GM12892 (cell line): ENCODE results near the gene TMEM107.
A peak's percentile ranks its signal among the peaks of the same experiment; 100 is the strongest.

Source experiments
- POLR2A ChIP-seq: IDR thresholded peaks from 2 replicates; pipeline ENCODE4 v1.6.1; 2011; ENCODE audit warnings: low read depth, low read length, control low read depth
- POLR2AphosphoS5 ChIP-seq: IDR thresholded peaks from 2 replicates; pipeline ENCODE4 v1.6.1; 2011; ENCODE audit warnings: low read depth, low read length, control low read depth
- TAF1 ChIP-seq: IDR thresholded peaks from 2 replicates; pipeline ENCODE4 v1.6.1; 2011; ENCODE audit warnings: low read depth, mild to moderate bottlenecking, control low read depth, low read length, borderline replicate concordance

GRCh38 chr17:8185582-8186445 lies 9.6 kb upstream of the TMEM107 start:
- no peak for TF ChIP-seq TAF1
- TF ChIP-seq POLR2A = peak; percentile 62; the same call in 1 of the 2 replicates
- TF ChIP-seq POLR2AphosphoS5 = no peak
